8988T (cell line): ENCODE data around the gene PSMG4.
A peak's percentile ranks its signal among the peaks of the same experiment; 100 is the strongest.

ENCODE experiments used
- DNase-seq: peaks from one replicate; pipeline ENCODE4 v3.0.0; 2011

Gene PSMG4

GRCh38 chr6:3258720-3259490 lies at the start of gene PSMG4:
PSMG4 (plus strand) TSS chr6:3258947; CDS start chr6:3259023, 76 bp downstream.
- peak; percentile 97 for DNase-seq

- peak; percentile 40 for DNase-seq
Observed at GRCh38 chr6:3209114-3210023, 49.4 kb upstream of the PSMG4 start.

- DNase-seq: no peak
Observed at GRCh38 chr6:3210024-3210610, 48.6 kb upstream of the PSMG4 start.

- DNase-seq: no peak
Observed at GRCh38 chr6:3211681-3212080, 47.1 kb upstream of the PSMG4 start.

GRCh38 chr6:3212261-3212660 lies 46.5 kb upstream of the PSMG4 start:
- DNase-seq: no peak

- no peak for DNase-seq
Observed at GRCh38 chr6:3213334-3213695, 45.4 kb upstream of the PSMG4 start.

GRCh38 chr6:3214898-3215297 lies 43.8 kb upstream of the PSMG4 start:
- DNase-seq: no peak

- DNase-seq: no peak
Observed at GRCh38 chr6:3217286-3217685, 41.5 kb upstream of the PSMG4 start.

GRCh38 chr6:3218266-3218665 lies 40.5 kb upstream of the PSMG4 start:
- DNase-seq: no peak

GRCh38 chr6:3220366-3220765 lies 38.4 kb upstream of the PSMG4 start:
- no peak for DNase-seq

- no peak for DNase-seq
Observed at GRCh38 chr6:3221578-3221977, 37.2 kb upstream of the PSMG4 start.

- DNase-seq: no peak
Observed at GRCh38 chr6:3222506-3223038, 36.2 kb upstream of the PSMG4 start.

- no peak for DNase-seq
Observed at GRCh38 chr6:3226042-3226441, 32.7 kb upstream of the PSMG4 start.

GRCh38 chr6:3226481-3227362 lies 32.0 kb upstream of the PSMG4 start:
- peak; percentile 52 for DNase-seq

- DNase-seq: peak; percentile 65
Observed at GRCh38 chr6:3227363-3228045, 31.2 kb upstream of the PSMG4 start, which contains the start of gene TUBB2B. TUBB2B (minus strand) TSS chr6:3227653; CDS start chr6:3227543, 110 bp downstream.

- DNase-seq: no peak
Observed at GRCh38 chr6:3228046-3228671, 30.6 kb upstream of the PSMG4 start.

GRCh38 chr6:3228771-3229565 lies 29.8 kb upstream of the PSMG4 start:
- DNase-seq: no peak

GRCh38 chr6:3229566-3230178 lies 29.1 kb upstream of the PSMG4 start:
- no peak for DNase-seq

- DNase-seq: no peak
Observed at GRCh38 chr6:3230256-3230882, 28.4 kb upstream of the PSMG4 start.
